Globus pallidus (tissue), 1 donor: Measurements from ENCODE around the gene INSRR.

Source experiments
- DNase-seq: peaks from one replicate; pipeline ENCODE4 v3.0.0-alpha.2; 2015; ENCODE audit warnings: low spot score

Gene INSRR

GRCh38 chr1:156826630-156827029 lies 32.3 kb downstream of the INSRR start:
- no peak for DNase-seq

GRCh38 chr1:156823210-156823790 lies 35.6 kb downstream of the INSRR start:
- no peak for DNase-seq

- DNase-seq: no peak
These were observed 36.2 kb downstream of the INSRR start for GRCh38 chr1:156822680-156823079.

- no peak for DNase-seq
These were observed 37.1 kb downstream of the INSRR start for GRCh38 chr1:156821801-156822200.

GRCh38 chr1:156816561-156817328 lies 42.2 kb downstream of the INSRR start, which contains the start of gene SH2D2A:
SH2D2A (minus strand) TSS chr1:156816848; CDS start chr1:156816708, 140 bp downstream.
- no peak for DNase-seq

GRCh38 chr1:156815961-156816422 lies 42.9 kb downstream of the INSRR start:
- no peak for DNase-seq

GRCh38 chr1:156815307-156815826 lies 43.5 kb downstream of the INSRR start:
- no peak for DNase-seq

- DNase-seq: no peak
These were observed 44.2 kb downstream of the INSRR start for GRCh38 chr1:156814571-156815260.

GRCh38 chr1:156813750-156814570 lies 45.0 kb downstream of the INSRR start:
- peak; percentile 54 for DNase-seq

GRCh38 chr1:156813298-156813697 lies 45.6 kb downstream of the INSRR start:
- DNase-seq: no peak

- no peak for DNase-seq
These were observed 46.5 kb downstream of the INSRR start for GRCh38 chr1:156812293-156812990.

- no peak for DNase-seq
These were observed 47.7 kb downstream of the INSRR start for GRCh38 chr1:156811168-156811567.

- no peak for DNase-seq
These were observed 49.1 kb downstream of the INSRR start for GRCh38 chr1:156809711-156810366.

- DNase-seq: no peak
These were observed 49.6 kb downstream of the INSRR start for GRCh38 chr1:156809281-156809680.

GRCh38 chr1:156808186-156809030 lies 50.5 kb downstream of the INSRR start:
- no peak for DNase-seq

GRCh38 chr1:156807627-156808026 lies 51.3 kb downstream of the INSRR start:
- no peak for DNase-seq

- DNase-seq: no peak
These were observed 52.1 kb downstream of the INSRR start for GRCh38 chr1:156806512-156807440.

- no peak for DNase-seq
These were observed 53.0 kb downstream of the INSRR start for GRCh38 chr1:156805766-156806511.
